H1 (cell line): Measurements from ENCODE around the gene CAMTA1. TPM values are rescaled to one million over a fixed set of nuclear protein-coding genes. Genes with fewer than 3 reads are reported as not detected.

Experiments used
- CTCF ChIA-PET: fragments of 300-600 bp; sonication (Branson Sonifier 250); formaldehyde crosslinking; loops from one replicate; lab custom pipeline; 2021; ENCODE audit not compliant: partially characterized antibody; lab: Charles Lee
- POLR2A ChIA-PET: fragments of 300-600 bp; sonication (Branson Sonifier 250); formaldehyde crosslinking; loops from one replicate; lab custom pipeline; 2021; ENCODE audit warnings: inconsistent platforms; ENCODE audit not compliant: partially characterized antibody; lab: Charles Lee
- DNase-seq, 2 experiments: peaks; one replicate each; pipeline versions ENCODE4 v3.0.0 to v3.0.0-alpha.2; 2010 to 2022; ENCODE audit warnings: low spot score in 2 of 2, low read depth in 1 of 2, mixed read lengths in 1 of 2
- FAIRE-seq: peaks from 2 replicates; lab custom pipeline; 2011; peaks lifted over from hg19 to GRCh38; lab: Jason Lieb, UNC
- H2AFZ ChIP-seq: 2 replicates; pipeline ENCODE4 v1.8.1; 2012; ENCODE audit warnings: low read length, inconsistent platforms
- H2AK5ac ChIP-seq: 2 replicates; pipeline ENCODE4 v1.6.1; 2013; ENCODE audit warnings: low read depth, low read length
- H2BK120ac ChIP-seq: replicated peaks from 2 replicates; pipeline ENCODE3; 2013; ENCODE audit warnings: low read depth, low read length, inconsistent platforms
- H2BK12ac ChIP-seq: 2 replicates; pipeline ENCODE4 v1.6.1; 2013; ENCODE audit warnings: low read depth, low read length
- H2BK15ac ChIP-seq: 2 replicates; pipeline ENCODE4 v1.6.1; 2013; ENCODE audit warnings: low read length
- H2BK20ac ChIP-seq: 2 replicates; pipeline ENCODE4 v1.6.1; 2013; ENCODE audit warnings: low read length
- H2BK5ac ChIP-seq: 2 replicates; pipeline ENCODE4 v1.6.1; 2013; ENCODE audit warnings: low read depth, low read length
- H3K14ac ChIP-seq: 2 replicates; pipeline ENCODE4 v1.6.1; 2013; ENCODE audit warnings: inconsistent platforms; ENCODE audit not compliant: insufficient read length
- H3K18ac ChIP-seq: 2 replicates; pipeline ENCODE4 v1.6.1; 2013; ENCODE audit warnings: low read length; ENCODE audit errors: extremely low read depth
- H3K23ac ChIP-seq: 2 replicates; pipeline ENCODE4 v1.6.1; 2013; ENCODE audit warnings: inconsistent platforms; ENCODE audit not compliant: insufficient read length
- H3K23me2 ChIP-seq: 2 replicates; pipeline ENCODE4 v1.6.1; 2013; ENCODE audit warnings: low read depth, low read length
- H3K27ac ChIP-seq: 2 replicates; pipeline ENCODE4 v1.6.1; 2011; ENCODE audit warnings: low read depth, low read length, inconsistent platforms
- H3K27me3 ChIP-seq, 4 experiments: replicated peaks in 1 of 4; 1 replicate in 1 of 4; 2 replicates in 3 of 4; pipeline versions ENCODE4 v1.6.1 to v1.8.1; 2011 to 2013; ENCODE audit warnings: low read length in 3 of 4, mild to moderate bottlenecking in 3 of 4, inconsistent platforms in 2 of 4, mixed read lengths in 2 of 4, moderate library complexity in 1 of 4; ENCODE audit not compliant: control insufficient read depth in 3 of 4, insufficient read depth in 3 of 4; ENCODE audit errors: extremely low read depth in 1 of 4
- H3K36me3 ChIP-seq, 4 experiments: 2 replicates each; pipeline versions ENCODE4 v1.6.1 to v1.8.1; 2011 to 2013; ENCODE audit warnings: mild to moderate bottlenecking in 4 of 4, low read length in 3 of 4, moderate library complexity in 2 of 4, control low read depth in 1 of 4, inconsistent platforms in 1 of 4; ENCODE audit not compliant: insufficient read depth in 4 of 4, control insufficient read depth in 2 of 4
- H3K4ac ChIP-seq: replicated peaks from 2 replicates; pipeline ENCODE3; 2013; ENCODE audit warnings: low read length, low read depth, mixed read lengths, inconsistent platforms; ENCODE audit not compliant: insufficient read length
- H3K4me1 ChIP-seq, 4 experiments: replicated peaks in 1 of 4; 1 replicate in 1 of 4; 2 replicates in 3 of 4; pipeline versions ENCODE4 v1.6.1 to v1.8.1; 2011 to 2013; ENCODE audit warnings: low read length in 3 of 4, inconsistent platforms in 2 of 4, mixed read lengths in 1 of 4; ENCODE audit not compliant: insufficient read depth in 4 of 4, control insufficient read depth in 3 of 4
- H3K4me2 ChIP-seq, 2 experiments: 2 replicates each; pipeline versions ENCODE4 v1.6.1 to v1.8.1; 2011 to 2013; ENCODE audit warnings: low read depth in 2 of 2, low read length in 2 of 2, control low read depth in 1 of 2, inconsistent platforms in 1 of 2, mild to moderate bottlenecking in 1 of 2; ENCODE audit not compliant: insufficient read depth in 1 of 2
- H3K4me3 ChIP-seq, 4 experiments: fragments of 200-600, 300-600 bp in 1 of 4; sonication (generic), shearing (Covaris generic), sonication (Bioruptor Twin) in 1 of 4; 2 replicates each; pipeline versions ENCODE4 v1.5.1 to v1.8.1; 2011 to 2016; ENCODE audit warnings: low read length in 4 of 4, low read depth in 3 of 4, control low read depth in 2 of 4, inconsistent platforms in 2 of 4, mild to moderate bottlenecking in 2 of 4, mixed read lengths in 1 of 4, moderate library complexity in 1 of 4; ENCODE audit not compliant: insufficient read depth in 2 of 4; ENCODE audit errors: extremely low read depth in 1 of 4
- H3K56ac ChIP-seq: replicated peaks from 2 replicates; pipeline ENCODE3; 2013; ENCODE audit warnings: low read depth, mild to moderate bottlenecking, mixed read lengths, low read length, inconsistent platforms; ENCODE audit not compliant: insufficient read length
- H3K79me1 ChIP-seq: 2 replicates; pipeline ENCODE4 v1.6.1; 2013; ENCODE audit warnings: low read depth, low read length, control low read depth
- H3K79me2 ChIP-seq, 2 experiments: 2 replicates each; pipeline versions ENCODE4 v1.6.1 to v1.8.1; 2012 to 2013; ENCODE audit warnings: low read length in 2 of 2, mild to moderate bottlenecking in 2 of 2, inconsistent platforms in 1 of 2; ENCODE audit not compliant: insufficient read depth in 2 of 2, control insufficient read depth in 1 of 2
- H3K9ac ChIP-seq, 4 experiments: replicated peaks in 1 of 4; 1 replicate in 1 of 4; 2 replicates in 3 of 4; pipeline versions ENCODE4 v1.6.1 to v1.8.1; 2011 to 2013; ENCODE audit warnings: low read depth in 3 of 4, low read length in 3 of 4, control low read depth in 2 of 4, mild to moderate bottlenecking in 2 of 4, moderate library complexity in 2 of 4, inconsistent platforms in 1 of 4; ENCODE audit errors: extremely low read depth in 1 of 4
- H3K9me3 ChIP-seq, 2 experiments: 2 replicates each; pipeline versions ENCODE4 v1.6.1 to v1.8.1; 2012 to 2013; ENCODE audit warnings: mild to moderate bottlenecking in 2 of 2, moderate library complexity in 2 of 2, control low read depth in 1 of 2, inconsistent platforms in 1 of 2, low read depth in 1 of 2, low read length in 1 of 2, mixed read lengths in 1 of 2; ENCODE audit not compliant: insufficient read depth in 2 of 2
- H4K20me1 ChIP-seq, 2 experiments: replicated peaks in 1 of 2; 2 replicates each; pipeline versions ENCODE3 to v1.8.1; 2011 to 2013; ENCODE audit warnings: inconsistent platforms in 2 of 2, low read length in 2 of 2, mild to moderate bottlenecking in 1 of 2; ENCODE audit not compliant: insufficient read depth in 2 of 2, control insufficient read depth in 1 of 2
- H4K5ac ChIP-seq: 2 replicates; pipeline ENCODE4 v1.6.1; 2013; ENCODE audit warnings: low read length, low read depth, mixed read lengths, inconsistent platforms; ENCODE audit not compliant: insufficient read length
- H4K8ac ChIP-seq: 2 replicates; pipeline ENCODE4 v1.8.0; 2013; ENCODE audit warnings: mild to moderate bottlenecking, moderate library complexity, low read length, inconsistent platforms; ENCODE audit not compliant: insufficient read depth; ENCODE audit errors: extremely low read depth
- H4K91ac ChIP-seq: replicated peaks from 2 replicates; pipeline ENCODE3; 2013; ENCODE audit warnings: low read length, mixed read lengths, inconsistent platforms; ENCODE audit not compliant: insufficient read length
- CEBPB ChIP-seq: IDR thresholded peaks from 2 replicates; pipeline ENCODE4 v1.6.1; 2012; ENCODE audit warnings: low read depth, low read length
- CTBP2 ChIP-seq: IDR thresholded peaks from 2 replicates; pipeline ENCODE4 v1.7.0; 2011; ENCODE audit warnings: borderline replicate concordance, mild to moderate bottlenecking, moderate library complexity, mixed read lengths, low read length; ENCODE audit not compliant: insufficient read depth, insufficient read length
- KDM1A ChIP-seq: fragments of 200-600, 300-600 bp; sonication (generic); IDR thresholded peaks from 2 replicates; pipeline ENCODE4 v1.7.1; 2016; ENCODE audit warnings: mild to moderate bottlenecking, low read length, borderline replicate concordance
- POU5F1 ChIP-seq: IDR thresholded peaks from 2 replicates; pipeline ENCODE4 v1.6.1; 2011; ENCODE audit warnings: low read depth, mild to moderate bottlenecking, low read length, moderate library complexity
- YY1 ChIP-seq: IDR thresholded peaks from 2 replicates; pipeline ENCODE4 v1.6.1; 2011; ENCODE audit warnings: low read depth, mild to moderate bottlenecking, low read length
- WGBS, 2 experiments: shearing (Covaris generic) in 1 of 2; methylation state at CpG; one replicate each; pipeline versions ENCODE4 v1.1.6 to v1.1.7; 2013 to 2015; ENCODE audit warnings: low lambda C conversion rate in 2 of 2, mixed read lengths in 2 of 2, inconsistent platforms in 1 of 2, low coverage in 1 of 2, missing lambda C conversion rate in 1 of 2; ENCODE audit not compliant: insufficient replicate concordance in 2 of 2, insufficient coverage in 1 of 2, insufficient read length in 1 of 2; ENCODE audit errors: extremely low coverage in 1 of 2, missing lambda C conversion rate in 1 of 2; 5-methylcytosine and 5-hydroxymethylcytosine counted together
- polyA plus RNA-seq, 7 experiments: library from polyadenylated mRNA; depleted of rRNA in 3 of 7; stranded (reverse) in 5 of 7; unstranded in 2 of 7; fragments of >200 nt in 5 of 7; fragments of 200-250 nt in 2 of 7; gene quantifications; 1 replicate in 5 of 7; 2 replicates in 1 of 7; 4 replicates in 1 of 7; pipeline versions ENCODE4 v1.2.1 to v1.2.3, GENCODE V29; 2011 to 2013; ENCODE audit warnings: missing spikeins in 2 of 7, mixed read lengths in 2 of 7
- total RNA-seq: library from RNA; stranded (reverse); fragmentation: NEBNext Ultra II Directional; extraction: Animal tissue kit (Norgen Biotek cat#: 25700); gene quantifications from 2 replicates; pipeline ENCODE4 v1.2.1, GENCODE V29; 2021
- TF ChIP-seq, protein P1 (sequence below): IDR thresholded peaks from 2 replicates; pipeline ENCODE4 v1.6.1; 2012; ENCODE audit warnings: inconsistent platforms
- TF ChIP-seq, protein P2 (sequence below): IDR thresholded peaks from 2 replicates; pipeline ENCODE4 v1.6.1; 2011; ENCODE audit warnings: low read length, improper control_type of control experiment

The CAMTA1 gene
- total and polyA plus RNA-seq, 2 of the 8 experiments (the other 6 are each of a cell fraction or from before 2014, with no cell fraction given), result 65.0 to 119 TPM

- Histone ChIP-seq H4K8ac (no peak overlapping the region), H2BK20ac (no peak overlapping the region), H2BK12ac (no peak overlapping the region), H3K4me2 (no peak overlapping the region), H3K23me2 (no peaks in the 10 kb centered on the region; the same call in 1 of the 2 replicates), H3K27ac (no peak overlapping the region), H2BK15ac (no peak overlapping the region), H3K9ac (no peak overlapping the region)
- no peak for DNase-seq
- no peak for TF ChIP-seq CTBP2
- no peak for TF ChIP-seq YY1
- TF ChIP-seq, protein P1, sequence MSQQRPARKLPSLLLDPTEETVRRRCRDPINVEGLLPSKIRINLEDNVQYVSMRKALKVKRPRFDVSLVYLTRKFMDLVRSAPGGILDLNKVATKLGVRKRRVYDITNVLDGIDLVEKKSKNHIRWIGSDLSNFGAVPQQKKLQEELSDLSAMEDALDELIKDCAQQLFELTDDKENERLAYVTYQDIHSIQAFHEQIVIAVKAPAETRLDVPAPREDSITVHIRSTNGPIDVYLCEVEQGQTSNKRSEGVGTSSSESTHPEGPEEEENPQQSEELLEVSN, result no peak
- TF ChIP-seq, protein P2, sequence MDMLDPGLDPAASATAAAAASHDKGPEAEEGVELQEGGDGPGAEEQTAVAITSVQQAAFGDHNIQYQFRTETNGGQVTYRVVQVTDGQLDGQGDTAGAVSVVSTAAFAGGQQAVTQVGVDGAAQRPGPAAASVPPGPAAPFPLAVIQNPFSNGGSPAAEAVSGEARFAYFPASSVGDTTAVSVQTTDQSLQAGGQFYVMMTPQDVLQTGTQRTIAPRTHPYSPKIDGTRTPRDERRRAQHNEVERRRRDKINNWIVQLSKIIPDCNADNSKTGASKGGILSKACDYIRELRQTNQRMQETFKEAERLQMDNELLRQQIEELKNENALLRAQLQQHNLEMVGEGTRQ, result no peak
- TF ChIP-seq POU5F1, result no peak
- TF ChIP-seq KDM1A, result no peak
- TF ChIP-seq CEBPB, result no peak
- TF ChIP-seq, all 59 proteins: peak for 0
- Histone ChIP-seq H3K4ac (no peak overlapping the region), H3K9me3 (peaks cover 0 to 11% of the 10 kb centered on the region in 2 experiments), H3K56ac (no peak overlapping the region), H2AK5ac (no peak overlapping the region), H4K20me1 (peaks cover 0 to 3% of the 10 kb centered on the region in 2 experiments), H3K18ac (no peak overlapping the region), H2BK5ac (no peak overlapping the region), H3K4me1 (no peaks in the 10 kb centered on the region), H3K4me3 (no peak overlapping the region), H2AFZ (no peak overlapping the region), H3K36me3 (no peaks in the 10 kb centered on the region), H4K91ac (no peak overlapping the region), H4K5ac (no peak overlapping the region), H2BK120ac (no peak overlapping the region), H3K27me3 (peaks cover 0 to 3% (median 1%) of the 10 kb centered on the region in 4 experiments; a peak in 1 of 7 replicates), H3K79me2 (no peaks in the 10 kb centered on the region), H3K14ac (no peak overlapping the region), H3K23ac (no peak overlapping the region), H3K79me1 (no peaks in the 10 kb centered on the region)
- CTCF ChIA-PET, result interaction anchor here (0.5 to 3.1 kb wide), 3 partner anchors 34 to 142 kb away, joined by 3 to 13 read pairs (median 10); no protein-coding TSS in a partner anchor
- FAIRE-seq, result no peak
- 87% methylated on average over 4 of the region's 4 CpGs; no CpG with 5 or more reads in 1 of the 2 experiments for WGBS, 2 experiments
- POLR2A ChIA-PET, result interaction anchor here (0.6 kb wide), 1 partner anchor 112 kb away, joined by 3 read pairs; no protein-coding TSS in a partner anchor
Observed at GRCh38 chr1:7076572-7076971, 291.3 kb downstream of the CAMTA1 start.
